AG20443 (cell line): ENCODE data around the gene PTTG1.

Source experiments
- DNase-seq: peaks from one replicate; pipeline ENCODE4 v3.0.0; 2012; ENCODE audit warnings: low spot score, mixed read lengths

Gene PTTG1

GRCh38 chr5:160455600-160455999 is 33.9 kb downstream of the PTTG1 start:
- DNase-seq = no peak

- DNase-seq = no peak
Observed at GRCh38 chr5:160456480-160457177, 35.0 kb downstream of the PTTG1 start.

GRCh38 chr5:160457252-160457651 is 35.6 kb downstream of the PTTG1 start:
- no peak for DNase-seq

- no peak for DNase-seq
Observed at GRCh38 chr5:160458806-160459800, 37.4 kb downstream of the PTTG1 start.

GRCh38 chr5:160460377-160461049 is 38.9 kb downstream of the PTTG1 start:
- peak; percentile 40 for DNase-seq

GRCh38 chr5:160461378-160461777 is 39.7 kb downstream of the PTTG1 start:
- DNase-seq = no peak

- no peak for DNase-seq
Observed at GRCh38 chr5:160462167-160462566, 40.5 kb downstream of the PTTG1 start.

- DNase-seq = no peak
Observed at GRCh38 chr5:160463227-160463626, 41.6 kb downstream of the PTTG1 start.

GRCh38 chr5:160463740-160464465 is 42.2 kb downstream of the PTTG1 start:
- DNase-seq = peak; percentile 39

GRCh38 chr5:160464466-160464797 is 42.8 kb downstream of the PTTG1 start:
- no peak for DNase-seq

- DNase-seq = no peak
Observed at GRCh38 chr5:160466116-160466515, 44.5 kb downstream of the PTTG1 start.

GRCh38 chr5:160466889-160467554 is 45.4 kb downstream of the PTTG1 start:
- DNase-seq = no peak

- DNase-seq = peak; percentile 70
Observed at GRCh38 chr5:160467555-160468362, 46.1 kb downstream of the PTTG1 start.

- no peak for DNase-seq
Observed at GRCh38 chr5:160468363-160468975, 46.8 kb downstream of the PTTG1 start.

- DNase-seq = no peak
Observed at GRCh38 chr5:160469156-160470144, 47.8 kb downstream of the PTTG1 start.

- DNase-seq = no peak
Observed at GRCh38 chr5:160470437-160471361, 49.0 kb downstream of the PTTG1 start.

GRCh38 chr5:160471761-160472160 is 50.1 kb downstream of the PTTG1 start:
- no peak for DNase-seq

GRCh38 chr5:160472482-160472881 is 50.8 kb downstream of the PTTG1 start:
- DNase-seq = no peak
